Stimulated activated CD8-positive, alpha-beta memory T cell treated with anti-CD3 and anti-CD28 coated beads, Interleukin-7, amount 100 ng/mL, for 4 hours (primary cell): Measurements from ENCODE around the gene HUNK.
"Not testable (repeated sequence)": the region's sequence is repeated elsewhere in the genome, so short reads cannot be mapped to it uniquely, and the experiment has no call there.

ENCODE experiments used
- DNase-seq, 2 donors: peaks; one replicate each; pipeline ENCODE4 v3.0.0-alpha.2; 2020; ENCODE audit warnings: low read depth in 2 of 2

HUNK gene

DNA sequence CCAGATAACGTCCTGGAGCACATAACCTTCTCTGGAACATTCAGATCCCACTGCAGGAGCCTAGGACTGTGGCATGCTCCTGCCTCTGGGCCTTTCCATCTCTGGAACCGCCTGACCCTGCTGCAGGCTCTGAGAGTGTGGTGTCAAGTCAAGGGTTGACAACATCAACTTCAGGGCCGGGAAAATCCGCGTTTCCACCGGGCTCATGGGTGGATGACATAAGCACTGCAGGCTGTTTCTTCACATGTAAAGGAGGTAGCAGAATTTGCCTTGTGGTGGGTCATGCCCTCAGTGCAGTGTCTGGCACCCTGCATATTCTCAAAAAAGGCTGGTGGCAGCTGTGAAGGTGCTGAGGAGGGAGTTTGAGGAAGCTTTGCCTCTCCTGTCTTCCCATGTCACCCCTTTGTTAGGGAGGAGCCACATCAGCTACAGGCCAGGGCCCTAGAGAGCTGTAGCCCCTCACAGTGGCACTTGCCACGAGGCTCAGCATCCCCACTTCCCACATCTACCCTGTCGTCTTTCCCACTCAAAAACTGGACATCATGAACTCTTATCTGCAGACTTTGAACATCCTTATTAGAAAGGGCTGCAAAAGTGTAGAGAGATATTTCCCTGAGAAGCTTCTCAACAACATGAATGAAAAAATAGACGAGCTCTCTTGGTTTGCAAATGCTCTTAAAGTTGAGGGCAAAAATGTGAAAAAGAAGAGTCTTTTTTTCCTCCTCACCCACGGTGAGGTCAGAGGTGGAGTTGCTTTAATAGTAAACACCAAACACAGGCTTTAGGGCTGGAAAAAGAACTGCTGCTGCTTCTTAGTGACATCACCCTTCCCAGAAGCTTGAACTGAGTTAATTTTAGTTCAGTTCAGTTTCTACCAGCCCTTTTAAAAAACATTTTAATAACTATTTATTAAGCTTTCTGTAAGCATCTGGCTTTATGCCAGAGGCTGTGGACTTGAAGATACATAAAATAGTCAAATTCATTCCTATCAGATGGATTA, 121.3 kb downstream of the HUNK start:
- DNase-seq, result no peak

- DNase-seq, result no peak
Observed at GRCh38 chr21:31997191-31997590, 124.4 kb downstream of the HUNK start.

GRCh38 chr21:31999810-32000468, 127.1 kb downstream of the HUNK start:
- DNase-seq, result no peak

- DNase-seq, result no peak
Observed at GRCh38 chr21:32001390-32001789, 128.6 kb downstream of the HUNK start.

DNA sequence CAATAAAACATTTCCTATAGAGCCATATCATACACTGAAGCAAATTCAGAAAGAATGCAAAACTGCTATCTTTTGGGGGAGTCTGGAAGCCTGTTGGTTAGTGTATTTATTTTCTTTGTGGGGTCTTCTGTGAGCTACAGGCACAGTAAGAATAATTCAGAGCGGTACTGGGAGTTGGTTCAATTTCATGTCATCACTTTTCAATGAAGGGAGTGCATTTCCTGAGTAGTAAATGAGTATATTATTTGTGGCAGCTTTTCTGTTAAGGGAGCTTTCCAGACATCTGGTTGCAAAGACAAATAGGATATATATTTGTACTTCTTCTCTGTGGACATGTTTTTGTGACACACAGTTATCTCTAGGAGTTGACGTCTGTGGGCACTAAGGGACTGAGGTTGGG, 130.6 kb downstream of the HUNK start:
- no peak for DNase-seq

- no peak for DNase-seq
Observed at GRCh38 chr21:32004291-32004690, 131.5 kb downstream of the HUNK start.

- no peak for DNase-seq
Observed at GRCh38 chr21:32007456-32007855, 134.6 kb downstream of the HUNK start.

DNA sequence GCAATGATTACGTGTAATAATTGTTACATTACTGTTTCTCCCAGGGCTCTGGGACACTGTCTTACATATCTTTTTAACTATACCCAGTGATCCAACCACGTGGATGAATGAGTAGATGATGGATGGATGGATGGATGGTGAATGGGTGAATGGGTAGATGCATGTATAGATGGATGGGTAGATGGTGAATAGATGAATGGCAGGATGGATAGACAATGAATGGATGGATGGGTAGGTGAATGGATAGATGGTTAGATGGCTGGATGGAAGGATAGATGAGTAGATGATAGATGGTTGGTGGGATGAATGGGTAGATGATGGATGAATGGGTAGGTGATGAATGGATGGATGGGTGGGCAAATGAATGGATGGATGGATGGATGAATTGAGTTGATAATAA, 135.9 kb downstream of the HUNK start:
- no peak for DNase-seq

DNA sequence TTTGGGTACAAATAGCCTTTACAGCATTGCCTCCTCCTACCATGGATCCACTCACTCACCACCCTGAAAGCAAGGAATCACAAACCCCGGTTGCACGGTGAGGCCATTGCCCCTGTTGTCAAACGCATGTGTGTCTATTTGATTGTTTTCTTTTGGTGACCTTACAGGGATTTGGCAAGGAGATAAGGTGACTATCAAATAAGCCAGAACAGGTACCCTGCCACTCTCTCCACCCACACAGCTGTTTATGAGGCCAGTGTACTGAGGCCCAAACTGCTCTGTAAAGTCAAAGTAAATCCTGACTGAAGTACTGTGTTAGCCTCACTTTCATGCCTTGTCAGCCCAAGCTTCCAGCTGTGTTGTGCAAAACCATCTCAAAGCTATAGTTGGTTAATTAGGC, 136.4 kb downstream of the HUNK start:
- DNase-seq, result no peak

- DNase-seq, result no peak
Observed at GRCh38 chr21:32015461-32016139, 142.8 kb downstream of the HUNK start.

GRCh38 chr21:32018381-32018780, 145.6 kb downstream of the HUNK start:
- no peak for DNase-seq

- no peak for DNase-seq
Observed at GRCh38 chr21:32020564-32020963, 147.7 kb downstream of the HUNK start.

DNA sequence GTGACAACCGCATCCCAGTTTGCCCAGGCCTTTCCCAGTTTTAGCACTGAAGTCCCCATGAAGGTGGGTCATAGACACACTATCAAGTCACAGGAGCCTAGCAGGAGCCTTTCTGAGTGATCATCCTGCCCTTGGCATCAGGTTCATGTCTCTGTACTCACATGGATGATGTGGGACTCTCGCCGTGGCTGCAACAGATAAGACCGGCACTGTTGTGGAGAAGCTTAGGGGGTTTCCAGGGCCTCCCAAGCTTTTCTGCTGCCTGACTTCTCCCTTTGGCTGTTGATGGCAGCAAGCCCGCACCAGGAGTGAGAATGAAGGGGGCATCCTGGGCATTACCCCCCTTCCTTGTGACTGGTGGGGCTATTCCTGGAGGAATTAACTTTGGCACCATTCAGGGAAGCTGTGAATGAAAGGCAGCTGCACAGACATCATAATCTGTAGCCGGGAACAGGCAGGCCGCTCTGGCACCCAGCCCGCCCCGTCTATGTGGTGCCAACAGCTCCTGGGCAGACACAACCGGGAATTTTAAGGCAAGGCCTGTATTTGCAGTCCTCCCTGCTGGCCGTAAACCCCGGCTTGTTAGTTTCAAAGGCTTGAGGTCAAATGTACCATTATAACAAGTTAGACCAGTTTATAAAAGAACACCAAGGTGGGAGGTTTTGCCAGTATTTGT, 148.6 kb downstream of the HUNK start:
- no peak for DNase-seq

GRCh38 chr21:32022146-32022545, 149.3 kb downstream of the HUNK start:
- DNase-seq, result no peak

DNA sequence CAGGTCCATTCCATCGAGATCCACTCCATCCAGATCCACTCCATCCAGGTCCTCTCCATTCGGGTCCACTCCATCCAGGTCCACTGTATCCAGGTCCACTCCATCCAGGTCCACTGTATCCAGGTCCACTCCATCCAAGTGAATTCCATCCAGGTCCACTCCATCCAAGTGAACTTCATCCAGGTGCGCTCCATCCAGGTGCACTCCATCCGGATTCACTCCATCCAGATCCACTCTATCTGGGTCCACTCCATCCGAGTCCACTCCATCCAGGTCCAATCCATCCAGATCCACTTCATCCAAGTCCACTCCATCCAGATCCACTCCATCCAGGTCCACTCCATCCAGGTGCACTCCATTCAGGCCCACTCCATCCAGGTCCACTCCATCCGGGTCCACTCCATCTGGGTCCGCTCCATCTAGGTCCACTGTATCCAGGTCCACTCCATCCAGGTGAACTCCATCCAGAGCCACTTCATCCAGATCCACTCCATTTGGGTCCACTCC, 157.4 kb downstream of the HUNK start:
- no peak for DNase-seq

GRCh38 chr21:32034850-32035249, 162.0 kb downstream of the HUNK start:
- DNase-seq, result no peak

GRCh38 chr21:32035617-32036016, 162.8 kb downstream of the HUNK start:
- no peak for DNase-seq

GRCh38 chr21:32036756-32037155, 163.9 kb downstream of the HUNK start:
- DNase-seq, result no peak

- DNase-seq, result not testable (repeated sequence)
Observed at GRCh38 chr21:32038751-32039150, 165.9 kb downstream of the HUNK start.

GRCh38 chr21:32043458-32043857, 170.6 kb downstream of the HUNK start:
- no peak for DNase-seq
